Small intestine (tissue), 7 donors: ENCODE data around the gene SYMPK. TPM values are rescaled to one million over a fixed set of nuclear protein-coding genes. Genes with fewer than 3 reads are reported as not detected.

Experiments used
- DNase-seq, 2 donors: peaks; one replicate each; pipeline versions ENCODE4 v3.0.0 to v3.0.0-alpha.2; 2013
- FAIRE-seq: peaks from 2 replicates; lab custom pipeline; 2012; peaks lifted over from hg19 to GRCh38; lab: Jason Lieb, UNC
- H3K27ac ChIP-seq, 3 donors: one replicate each; pipeline ENCODE4 v1.5.1; 2013; ENCODE audit warnings: low read length in 2 of 3, mild to moderate bottlenecking in 2 of 3, control low read depth in 1 of 3, inconsistent platforms in 1 of 3, low read depth in 1 of 3, moderate library complexity in 1 of 3
- H3K27me3 ChIP-seq, 3 donors: one replicate each; pipeline ENCODE4 v1.6.1; 2013; ENCODE audit warnings: low read length in 3 of 3, inconsistent platforms in 1 of 3; ENCODE audit not compliant: control insufficient read depth in 3 of 3, insufficient read depth in 3 of 3
- H3K36me3 ChIP-seq, 3 donors: one replicate each; pipeline ENCODE4 v1.6.1; 2013; ENCODE audit warnings: low read length in 3 of 3, inconsistent platforms in 1 of 3, low read depth in 1 of 3, mild to moderate bottlenecking in 1 of 3, moderate library complexity in 1 of 3; ENCODE audit not compliant: control insufficient read depth in 3 of 3, insufficient read depth in 2 of 3
- H3K4me1 ChIP-seq, 3 donors: one replicate each; pipeline ENCODE4 v1.6.1; 2013; ENCODE audit warnings: low read length in 2 of 3, inconsistent platforms in 1 of 3, low read depth in 1 of 3, mild to moderate bottlenecking in 1 of 3, moderate library complexity in 1 of 3; ENCODE audit not compliant: control insufficient read depth in 3 of 3, insufficient read depth in 2 of 3
- H3K4me3 ChIP-seq, 3 donors: one replicate each; pipeline ENCODE4 v1.5.1; 2013; ENCODE audit warnings: low read length in 3 of 3, control low read depth in 1 of 3, inconsistent platforms in 1 of 3, low read depth in 1 of 3, mild to moderate bottlenecking in 1 of 3, moderate library complexity in 1 of 3
- H3K9me3 ChIP-seq, 2 donors: one replicate each; pipeline ENCODE4 v1.6.1; 2013; ENCODE audit warnings: low read depth in 1 of 2, low read length in 1 of 2; ENCODE audit not compliant: control insufficient read depth in 2 of 2, insufficient read depth in 1 of 2
- whole genome bisulfite sequencing, 3 donors: extraction: QIAGEN DNeasy Blood & Tissue Kit; methylation state at CpG; one replicate each; pipeline ENCODE4 v1.1.7; 2013; 5-methylcytosine and 5-hydroxymethylcytosine counted together
- polyA plus RNA-seq, 4 donors: library from polyadenylated mRNA; stranded (reverse) in 3 of 4; unstranded in 1 of 4; fragments of 200-250 nt in 3 of 4; fragments of 120-200 nt in 1 of 4; gene quantifications; one replicate each; pipeline versions ENCODE4 v1.2.1 to v1.2.3, GENCODE V29; 2013
- donor health status: healthy with polysubstance abuse.
- donor health status: control.
- donor health status: control.
- donor health status: Bipolar disorder and iron deficiency.
- donor health status: healthy.

Gene SYMPK
- polyA plus RNA-seq, 4 donors, result 64.8 to 106 (median 72.4) TPM

DNA sequence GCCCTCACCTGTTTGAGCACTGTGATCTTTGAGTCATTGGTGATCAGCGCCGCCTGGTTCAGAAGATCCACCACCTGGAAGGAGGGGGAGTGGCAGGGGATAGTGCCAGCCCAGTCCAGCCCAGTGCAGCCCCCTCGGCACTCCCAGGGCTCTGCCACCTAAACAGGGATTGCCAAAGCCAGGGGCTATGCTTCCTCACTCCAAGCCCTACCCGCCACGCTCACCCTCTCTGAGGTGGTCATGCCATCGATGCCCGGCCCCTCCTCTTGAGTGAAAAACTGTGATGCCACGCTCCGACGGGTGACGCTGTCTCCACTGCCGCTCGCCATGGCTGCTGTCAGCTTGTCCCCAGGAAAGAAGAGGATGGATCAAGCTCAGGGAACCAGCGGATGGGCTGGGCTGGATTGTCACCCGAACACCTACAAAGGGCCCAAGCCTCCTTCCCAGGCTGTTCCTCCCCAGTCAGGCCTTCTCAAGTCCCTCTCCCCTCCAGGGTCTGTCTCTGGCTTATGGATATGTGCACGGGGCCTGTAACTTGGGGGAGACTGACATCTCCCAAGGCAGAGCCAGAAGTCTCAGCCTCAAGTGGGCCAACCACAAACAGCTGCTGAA is 8.7 kb downstream of the SYMPK start:
- Histone ChIP-seq H3K4me1 (no peaks in the 10 kb centered on the region), H3K9me3 (no peaks in the 10 kb centered on the region), H3K27ac (no peak overlapping the region), H3K36me3 (peaks cover 9 to 76% (median 14%) of the 10 kb centered on the region in 3 donors), H3K27me3 (no peaks in the 10 kb centered on the region), H3K4me3 (no peak overlapping the region)
- WGBS, 3 donors, result 93 to 96% (median 95%) methylated on average over 11 to 16 of the region's 16 CpGs
- no peak for DNase-seq
- no peak for FAIRE-seq

DNA sequence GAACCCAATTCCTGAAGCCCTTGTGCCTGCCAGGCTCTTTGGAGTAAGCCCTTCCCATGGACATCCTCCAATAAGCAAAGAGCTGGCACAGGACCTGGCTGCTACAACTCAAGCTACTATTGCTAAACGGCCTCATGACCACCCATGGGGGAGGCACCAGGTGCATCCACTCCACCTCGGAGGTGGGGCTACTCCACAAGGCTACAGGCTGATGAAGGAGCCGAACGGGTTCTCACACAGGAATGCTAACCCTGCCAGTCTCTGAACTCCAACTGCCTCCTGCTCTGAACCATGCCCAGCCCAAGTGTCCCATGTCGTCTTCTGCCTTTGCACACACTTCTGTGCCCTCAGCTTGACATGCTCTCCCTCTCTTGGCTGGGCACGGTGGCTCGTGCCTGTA is 10.0 kb downstream of the SYMPK start:
- no peak for DNase-seq
- 79 to 86% (median 84%) methylated on average over 7 of the region's 7 CpGs for WGBS, 3 donors
- Histone ChIP-seq H3K36me3 (peaks cover 6 to 75% (median 12%) of the 10 kb centered on the region in 3 donors), H3K9me3 (no peaks in the 10 kb centered on the region), H3K27me3 (no peaks in the 10 kb centered on the region), H3K27ac (no peak overlapping the region), H3K4me3 (no peak overlapping the region), H3K4me1 (no peaks in the 10 kb centered on the region)
- FAIRE-seq, result no peak

DNA sequence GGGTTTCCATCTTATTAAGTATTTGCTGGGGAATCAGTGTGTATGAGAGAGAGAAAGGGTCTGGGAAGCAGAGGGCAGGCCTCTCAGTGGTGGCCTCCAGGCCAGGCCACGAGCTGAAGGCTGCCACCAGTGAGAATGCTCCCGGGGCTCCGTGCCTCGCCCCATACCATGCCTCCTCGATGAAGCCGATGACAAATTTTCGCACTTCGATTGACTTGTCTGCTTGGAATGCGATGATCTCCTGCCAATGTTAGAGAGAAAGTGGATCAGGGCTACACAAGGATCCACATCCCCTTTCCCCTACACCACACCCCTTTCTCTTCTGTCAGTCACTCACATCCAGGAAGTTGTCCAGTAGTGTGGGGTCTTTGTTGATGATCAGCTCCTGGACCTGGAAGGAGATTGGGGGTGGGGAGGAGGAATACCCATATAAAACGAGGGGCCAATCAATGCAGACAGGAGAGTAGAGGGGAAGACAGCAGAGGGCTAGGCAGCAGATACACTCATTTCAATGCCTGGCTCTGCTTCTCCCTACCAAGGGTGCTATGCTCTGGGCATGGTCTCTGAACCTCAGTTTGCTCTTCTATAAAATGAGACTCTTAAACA is 10.7 kb downstream of the SYMPK start:
- FAIRE-seq (no peak), DNase-seq (no peak)
- H3K27me3 ChIP-seq, result no peaks in the 10 kb centered on the region
- peaks cover 13 to 82% (median 16%) of the 10 kb centered on the region in 3 donors for H3K36me3 ChIP-seq
- no peaks in the 10 kb centered on the region for H3K4me1 ChIP-seq
- no peaks in the 10 kb centered on the region for H3K9me3 ChIP-seq
- H3K4me3 ChIP-seq, result no peak overlapping the region
- WGBS, 3 donors, result 92 to 93% (median 92%) methylated on average over 10 of the region's 10 CpGs
- H3K27ac ChIP-seq, result no peak overlapping the region

DNA sequence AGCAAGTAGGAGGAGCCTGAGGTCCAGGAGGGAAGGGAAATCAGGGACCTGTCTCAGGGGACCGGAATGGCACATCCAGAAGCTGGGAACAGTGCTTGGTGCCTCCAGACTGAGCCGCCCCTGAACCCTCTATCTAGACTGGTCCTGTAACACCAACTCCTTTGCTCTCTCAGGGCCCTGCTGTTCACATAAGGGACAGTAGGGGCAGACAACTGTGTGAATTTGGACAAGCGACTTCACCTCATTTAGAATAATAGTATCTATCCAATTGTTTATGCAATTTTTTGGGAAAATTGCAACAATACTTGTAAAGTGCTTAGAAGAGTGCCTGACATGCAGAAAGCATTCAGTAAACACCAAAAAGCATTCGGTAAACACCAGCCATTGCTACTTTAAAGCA is 14.0 kb downstream of the SYMPK start:
- DNase-seq (no peak), FAIRE-seq (no peak)
- H3K27ac ChIP-seq, result no peak overlapping the region
- H3K27me3 ChIP-seq, result no peaks in the 10 kb centered on the region
- no peak overlapping the region for H3K4me3 ChIP-seq
- H3K4me1 ChIP-seq, result no peaks in the 10 kb centered on the region
- no peaks in the 10 kb centered on the region for H3K9me3 ChIP-seq
- peaks cover 17 to 78% (median 19%) of the 10 kb centered on the region in 3 donors for H3K36me3 ChIP-seq
- WGBS, 3 donors, result 84 to 91% (median 88%) methylated on average over 4 of the region's 4 CpGs

DNA sequence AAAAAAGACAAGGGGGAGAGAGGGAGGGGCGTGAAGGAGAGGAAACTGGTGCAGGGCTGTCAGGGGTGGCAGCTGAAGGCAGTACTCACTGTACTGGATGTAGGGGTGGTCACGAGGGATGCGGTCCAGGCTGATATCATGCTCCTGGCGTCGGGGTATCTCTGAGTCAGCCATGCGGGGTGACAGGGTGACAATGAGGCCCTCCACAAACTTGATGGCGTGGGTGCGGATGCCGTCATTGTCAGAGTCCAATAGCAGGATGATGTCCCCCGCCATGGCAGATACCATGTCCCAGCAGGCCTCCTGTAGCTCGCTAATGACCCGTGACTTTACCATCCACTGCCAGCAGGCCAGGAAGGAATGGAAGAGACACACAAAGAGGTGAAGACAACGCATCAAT is 15.3 kb downstream of the SYMPK start:
- Histone ChIP-seq H3K27me3 (no peaks in the 10 kb centered on the region), H3K27ac (no peak overlapping the region), H3K4me1 (no peaks in the 10 kb centered on the region), H3K4me3 (no peak overlapping the region), H3K36me3 (peaks cover 17 to 78% (median 26%) of the 10 kb centered on the region in 3 donors), H3K9me3 (no peaks in the 10 kb centered on the region)
- DNase-seq, result no peak
- no peak for FAIRE-seq
- WGBS, 3 donors, result 95% methylated on average over 13 of the region's 13 CpGs

DNA sequence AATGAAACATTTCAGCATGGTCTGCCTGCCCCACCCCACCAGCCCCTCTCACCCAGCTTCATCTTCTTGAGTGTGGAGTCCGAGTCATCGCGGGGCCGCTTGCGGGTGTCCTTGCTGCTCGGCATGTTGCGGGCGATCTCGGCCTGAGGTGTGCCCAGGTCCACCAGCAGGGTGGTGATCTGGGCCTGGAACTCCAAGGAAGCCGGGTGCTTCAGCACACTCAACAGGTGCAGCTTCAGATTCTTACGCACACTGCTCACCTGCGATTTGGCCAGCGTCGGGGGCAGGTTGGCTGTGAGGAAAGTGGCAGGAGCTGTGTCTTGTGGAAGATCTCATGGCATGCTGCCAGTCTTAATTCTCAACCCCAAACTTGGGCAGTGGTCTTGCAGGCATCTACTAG is 20.7 kb downstream of the SYMPK start:
- Histone ChIP-seq H3K4me1 (no peaks in the 10 kb centered on the region), H3K27me3 (no peaks in the 10 kb centered on the region), H3K36me3 (peaks cover 26 to 78% (median 33%) of the 10 kb centered on the region in 3 donors), H3K9me3 (peaks cover 0 to 6% of the 10 kb centered on the region in 2 donors), H3K4me3 (no peak overlapping the region), H3K27ac (no peak overlapping the region)
- 95 to 96% (median 96%) methylated on average over 14 of the region's 14 CpGs for WGBS, 3 donors
- FAIRE-seq (no peak), DNase-seq (no peak)

DNA sequence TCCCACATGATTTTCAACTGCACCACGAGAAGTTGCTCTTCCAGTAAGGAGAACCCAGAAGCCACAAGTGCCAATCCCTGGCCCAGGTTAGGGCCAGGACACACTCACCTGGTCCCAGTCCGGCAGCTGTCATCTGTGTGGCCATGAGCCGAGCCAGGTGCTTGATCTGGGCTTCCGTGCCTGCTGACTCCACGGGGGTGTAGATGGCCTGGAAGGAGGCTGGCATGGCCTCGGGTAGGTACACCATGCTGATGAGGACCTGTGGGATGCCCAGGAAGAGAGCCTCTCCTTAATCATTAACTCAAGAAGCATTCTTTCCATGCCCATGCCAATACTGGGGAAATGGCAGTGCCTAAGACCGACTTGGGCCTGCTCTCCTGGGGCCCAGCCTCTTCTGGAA is 28.0 kb downstream of the SYMPK start:
- 72 to 86% (median 82%) methylated on average over 7 of the region's 7 CpGs for WGBS, 3 donors
- no peak for FAIRE-seq
- DNase-seq, result no peak
- H3K4me3 ChIP-seq, result no peak overlapping the region
- H3K4me1 ChIP-seq, result no peaks in the 10 kb centered on the region
- no peak overlapping the region for H3K27ac ChIP-seq
- H3K27me3 ChIP-seq, result no peaks in the 10 kb centered on the region
- peaks cover 24 to 78% (median 30%) of the 10 kb centered on the region in 3 donors for H3K36me3 ChIP-seq
- peaks cover 0 to 6% of the 10 kb centered on the region in 2 donors for H3K9me3 ChIP-seq

DNA sequence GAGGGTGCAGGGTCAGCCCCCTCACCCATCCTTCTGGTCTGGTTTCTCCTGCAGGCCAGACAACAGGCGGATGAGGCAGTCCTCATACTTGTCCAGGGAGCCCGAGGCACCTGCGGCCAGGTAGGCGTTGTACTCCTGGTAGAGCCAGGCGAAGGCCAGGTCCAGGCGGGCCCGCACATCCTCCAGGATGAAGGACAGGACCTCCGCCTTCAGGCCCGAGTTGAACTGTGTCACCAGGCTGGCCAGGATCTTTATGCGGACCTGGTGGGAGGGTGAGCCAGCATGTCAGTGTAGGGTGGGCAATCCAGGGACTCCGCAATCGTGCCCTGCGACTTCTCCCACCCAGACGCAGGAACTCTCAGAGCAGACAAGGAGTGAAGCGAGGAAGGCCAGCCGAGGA is 34.0 kb downstream of the SYMPK start:
- H3K9me3 ChIP-seq, result no peaks in the 10 kb centered on the region
- DNase-seq (no peak), FAIRE-seq (no peak)
- no peak overlapping the region for H3K4me3 ChIP-seq
- no peaks in the 10 kb centered on the region for H3K27me3 ChIP-seq
- H3K36me3 ChIP-seq, result peaks cover 16 to 90% (median 23%) of the 10 kb centered on the region in 3 donors
- 94 to 96% (median 96%) methylated on average over 16 of the region's 16 CpGs for whole genome bisulfite sequencing, 3 donors
- no peaks in the 10 kb centered on the region for H3K4me1 ChIP-seq
- no peak overlapping the region for H3K27ac ChIP-seq
